Sigmoid colon (tissue), 7 donors: Measurements from ENCODE around the gene SBNO2. TPM values are rescaled to one million over a fixed set of nuclear protein-coding genes. Genes with fewer than 3 reads are reported as not detected.
"Not testable (repeated sequence)": the region's sequence is repeated elsewhere in the genome, so short reads cannot be mapped to it uniquely, and the experiment has no call there.

Experiments used
- DNase-seq: peaks from one replicate; pipeline ENCODE4 v3.0.0-alpha.2; 2019
- H3K27ac ChIP-seq, 4 donors: fragments of 200-600 bp; sonication (generic); one replicate each; pipeline ENCODE4 v1.5.1; 2016 to 2019; ENCODE audit warnings: mild to moderate bottlenecking in 1 of 4
- H3K27me3 ChIP-seq, 3 donors: fragments of 200-600 bp; sonication (generic); one replicate each; pipeline ENCODE4 v1.5.1; 2019; ENCODE audit warnings: mild to moderate bottlenecking in 1 of 3
- H3K36me3 ChIP-seq, 4 donors: fragments of 200-600 bp; sonication (generic); one replicate each; pipeline ENCODE4 v1.5.1; 2016 to 2019
- H3K4me1 ChIP-seq, 4 donors: fragments of 200-600 bp; sonication (generic); one replicate each; pipeline ENCODE4 v1.5.1; 2017 to 2019
- H3K4me3 ChIP-seq, 4 donors: fragments of 200-600 bp; sonication (generic); one replicate each; pipeline ENCODE4 v1.5.1; 2017 to 2019; ENCODE audit warnings: mild to moderate bottlenecking in 2 of 4, moderate library complexity in 1 of 4
- H3K9me3 ChIP-seq, 4 donors: fragments of 200-600 bp in 3 of 4; sonication (generic) in 3 of 4; one replicate each; pipeline versions ENCODE4 v1.5.1 to v1.6.1; 2013 to 2019
- EP300 ChIP-seq, 4 donors: sonication (generic); formaldehyde crosslinking; IDR thresholded peaks; one replicate each; pipeline ENCODE4 v1.6.1; 2017; ENCODE audit warnings: antibody characterized with exemption in 4 of 4
- POLR2A ChIP-seq, 2 donors: fragments of 450-650 bp; IDR thresholded peaks; one replicate each; pipeline ENCODE4 v1.6.1; 2016; ENCODE audit warnings: antibody characterized with exemption in 2 of 2, mild to moderate bottlenecking in 2 of 2, moderate library complexity in 2 of 2
- POLR2AphosphoS5 ChIP-seq, 4 donors: sonication (generic); formaldehyde crosslinking; IDR thresholded peaks; one replicate each; pipeline ENCODE4 v1.6.1; 2017; ENCODE audit warnings: antibody characterized with exemption in 4 of 4
- WGBS, 2 donors: extraction: QIAGEN DNeasy Blood & Tissue Kit; methylation state at CpG; one replicate each; pipeline ENCODE4 v1.1.7; 2013; 5-methylcytosine and 5-hydroxymethylcytosine counted together
- intact Hi-C: fragments of 100-400 bp; cut with DNase I; formaldehyde crosslinking; loops from one replicate; pipeline ENCODE4 v1.15.1; 2023
- polyA plus RNA-seq, 3 donors: library from polyadenylated mRNA; stranded (reverse); fragments of 200-250 nt; gene quantifications; one replicate each; pipeline ENCODE4 v1.2.3, GENCODE V29; 2013
- total RNA-seq, 4 donors: library from RNA; depleted of rRNA; stranded (reverse); fragments of >200 nt; gene quantifications; one replicate each; pipeline ENCODE4 v1.1.0, GENCODE V29; 2016
- TF ChIP-seq, protein P1 (sequence below), 4 experiments: fragments of 450-650 bp in 3 of 4; fragments of 200-600 bp in 1 of 4; IDR thresholded peaks; one replicate each; pipeline ENCODE4 v1.5.1; 2016 to 2019; ENCODE audit warnings: antibody characterized with exemption in 4 of 4, mild to moderate bottlenecking in 3 of 4, moderate library complexity in 2 of 4
- donor health status: healthy with polysubstance abuse.
- donor health status: Bipolar disorder and iron deficiency.
- donor health status: healthy.

Gene SBNO2
- total and polyA plus RNA-seq, 7 donors, result 6.8 to 91.9 (median 14.8) TPM

DNA sequence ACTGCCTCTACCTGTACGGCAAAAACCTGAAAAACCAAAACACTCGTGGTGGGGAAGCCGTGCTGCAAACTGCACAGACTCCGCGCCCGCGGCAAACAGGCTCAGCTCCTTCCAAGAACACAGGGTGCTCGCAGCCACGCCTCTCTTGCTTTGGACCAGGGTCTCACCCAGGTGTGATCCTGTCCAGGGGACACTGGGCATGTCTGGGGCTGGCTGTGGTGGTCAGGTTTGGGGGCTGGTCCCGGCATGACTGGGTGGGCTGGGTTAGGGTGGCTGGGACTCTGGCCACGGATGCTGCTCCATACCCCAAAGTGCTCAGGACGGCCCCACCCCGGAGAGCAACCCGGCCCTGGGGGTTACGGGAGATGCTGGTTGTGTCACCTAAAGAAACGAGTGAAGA lies 56.4 kb downstream of the SBNO2 start:
- Histone ChIP-seq H3K9me3 (no peaks in the 10 kb centered on the region), H3K4me3 (no peak overlapping the region), H3K27ac (no peak overlapping the region), H3K27me3 (no peaks in the 10 kb centered on the region), H3K36me3 (peaks cover 38 to 91% (median 65%) of the 10 kb centered on the region in 4 donors), H3K4me1 (peaks cover 0 to 18% (median 16%) of the 10 kb centered on the region in 4 donors)
- no peak for DNase-seq
- TF ChIP-seq POLR2AphosphoS5 (IDR thresholded peaks at IDR 0.05), result no peak
- TF ChIP-seq, protein P1, sequence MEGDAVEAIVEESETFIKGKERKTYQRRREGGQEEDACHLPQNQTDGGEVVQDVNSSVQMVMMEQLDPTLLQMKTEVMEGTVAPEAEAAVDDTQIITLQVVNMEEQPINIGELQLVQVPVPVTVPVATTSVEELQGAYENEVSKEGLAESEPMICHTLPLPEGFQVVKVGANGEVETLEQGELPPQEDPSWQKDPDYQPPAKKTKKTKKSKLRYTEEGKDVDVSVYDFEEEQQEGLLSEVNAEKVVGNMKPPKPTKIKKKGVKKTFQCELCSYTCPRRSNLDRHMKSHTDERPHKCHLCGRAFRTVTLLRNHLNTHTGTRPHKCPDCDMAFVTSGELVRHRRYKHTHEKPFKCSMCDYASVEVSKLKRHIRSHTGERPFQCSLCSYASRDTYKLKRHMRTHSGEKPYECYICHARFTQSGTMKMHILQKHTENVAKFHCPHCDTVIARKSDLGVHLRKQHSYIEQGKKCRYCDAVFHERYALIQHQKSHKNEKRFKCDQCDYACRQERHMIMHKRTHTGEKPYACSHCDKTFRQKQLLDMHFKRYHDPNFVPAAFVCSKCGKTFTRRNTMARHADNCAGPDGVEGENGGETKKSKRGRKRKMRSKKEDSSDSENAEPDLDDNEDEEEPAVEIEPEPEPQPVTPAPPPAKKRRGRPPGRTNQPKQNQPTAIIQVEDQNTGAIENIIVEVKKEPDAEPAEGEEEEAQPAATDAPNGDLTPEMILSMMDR (IDR thresholded peaks at IDR 0.05), result no peak
- intact Hi-C loops, result no loop called here
- WGBS, 2 donors, result 92 to 93% methylated on average over 16 of the region's 16 CpGs

DNA sequence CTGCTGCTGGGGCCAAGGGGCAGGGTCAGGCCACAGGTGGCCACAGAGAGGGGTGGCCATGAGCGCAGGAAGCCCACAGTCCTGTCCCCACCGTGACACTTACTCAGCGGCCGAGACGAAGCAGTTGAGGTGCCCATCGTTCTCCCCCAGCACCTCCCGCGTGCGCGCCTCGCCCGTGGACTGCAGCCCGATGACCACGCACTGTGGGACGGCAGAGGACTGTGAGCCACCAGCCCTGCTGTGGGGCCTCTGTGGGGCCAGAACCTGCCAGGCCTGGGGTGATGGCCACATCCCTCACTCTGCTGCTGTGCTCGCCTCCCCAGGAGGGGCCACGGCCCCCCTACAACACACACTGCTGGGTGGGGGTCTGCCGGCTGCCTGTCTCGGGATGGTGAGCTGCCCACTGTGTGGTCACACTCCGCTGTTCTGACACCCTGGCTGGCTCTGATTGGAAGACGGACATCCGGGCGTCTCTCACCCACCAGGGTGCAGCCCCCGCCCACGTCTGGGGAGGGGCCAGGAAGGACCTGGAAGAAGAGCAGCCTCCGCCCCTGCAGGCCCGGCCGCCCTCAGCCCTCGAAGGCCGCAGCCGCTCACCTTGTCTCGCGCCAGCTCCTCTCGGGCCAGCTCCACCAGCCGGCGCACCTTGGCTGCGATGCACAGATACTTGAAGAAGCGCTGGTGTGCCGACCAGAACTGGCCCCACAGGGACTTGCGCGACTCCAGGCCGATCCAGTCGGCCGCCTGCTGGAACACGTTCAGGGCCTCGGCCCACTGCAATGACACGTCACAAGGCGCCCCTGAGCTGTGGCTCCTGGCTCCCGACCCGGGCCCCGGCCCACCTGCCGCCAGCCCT lies 57.1 kb downstream of the SBNO2 start:
- Histone ChIP-seq H3K36me3 (peaks cover 30 to 91% (median 58%) of the 10 kb centered on the region in 4 donors), H3K9me3 (no peaks in the 10 kb centered on the region)
- WGBS, 2 donors, result 94% methylated on average over 52 of the region's 52 CpGs

DNA sequence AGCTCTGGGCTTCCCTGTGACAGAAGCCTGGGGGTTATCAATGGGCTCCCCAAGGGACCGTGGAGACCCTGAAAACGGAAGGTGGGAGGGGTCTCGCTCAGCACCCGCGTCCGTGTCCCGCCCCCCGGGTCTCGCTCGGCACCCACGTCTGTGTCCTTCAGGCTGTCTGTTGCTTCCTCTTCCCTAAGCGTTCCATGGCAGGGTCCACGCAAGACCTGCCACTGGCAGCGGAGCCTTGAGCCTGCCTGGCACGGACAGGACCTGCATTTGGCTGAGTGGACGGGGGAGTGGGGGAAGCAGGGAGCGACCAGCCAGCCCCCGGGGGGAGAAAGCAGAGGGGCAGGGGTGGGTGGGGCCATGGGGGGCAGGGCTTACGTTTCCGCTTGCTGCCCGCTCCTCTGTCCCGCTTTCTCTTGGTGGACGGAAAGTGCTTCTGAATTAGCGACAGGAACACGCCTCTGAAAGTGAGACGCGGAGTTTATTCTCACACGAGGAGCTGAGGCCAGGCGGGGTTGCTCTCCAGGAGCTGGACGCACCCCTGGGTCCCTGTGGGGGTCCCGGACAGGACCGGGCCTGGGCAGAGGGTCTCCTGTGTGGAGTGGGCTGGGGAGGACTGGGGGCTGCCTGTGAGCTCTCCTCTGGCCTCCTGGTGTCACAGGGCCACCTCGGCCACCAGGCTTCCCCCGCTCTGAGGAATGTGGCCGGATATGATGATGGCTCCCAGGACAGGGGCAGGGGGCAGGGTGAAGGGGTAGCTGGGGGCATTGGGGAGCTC lies 58.2 kb downstream of the SBNO2 start:
- H3K9me3 ChIP-seq, result no peaks in the 10 kb centered on the region
- no peak for TF ChIP-seq POLR2A (IDR thresholded peaks at IDR 0.05)
- TF ChIP-seq, protein P1 (IDR thresholded peaks at IDR 0.05), result no peak
- H3K27me3 ChIP-seq, result no peaks in the 10 kb centered on the region
- no peak overlapping the region for H3K27ac ChIP-seq
- DNase-seq, result no peak
- intact Hi-C loops, result no loop called here
- H3K4me1 ChIP-seq, result peaks cover 0 to 28% (median 27%) of the 10 kb centered on the region in 4 donors
- H3K4me3 ChIP-seq, result no peak overlapping the region
- peaks cover 19 to 89% (median 50%) of the 10 kb centered on the region in 4 donors for H3K36me3 ChIP-seq
- WGBS, 2 donors, result 92% methylated on average over 35 of the region's 35 CpGs

More for the DNA sequence above, 57.1 kb downstream of the SBNO2 start:
- DNase-seq, result no peak
- H3K27ac ChIP-seq, result no peak overlapping the region
- intact Hi-C loops, result no loop called here
- no peak for TF ChIP-seq POLR2A (IDR thresholded peaks at IDR 0.05)
- TF ChIP-seq POLR2AphosphoS5 (IDR thresholded peaks at IDR 0.05), result no peak
- TF ChIP-seq EP300 (IDR thresholded peaks at IDR 0.05), result no peak
- TF ChIP-seq, protein P1 (IDR thresholded peaks at IDR 0.05), result no peak
- peaks cover 0 to 25% (median 23%) of the 10 kb centered on the region in 4 donors for H3K4me1 ChIP-seq
- H3K4me3 ChIP-seq, result no peak overlapping the region
- no peaks in the 10 kb centered on the region for H3K27me3 ChIP-seq

- H3K27me3 ChIP-seq, DNase-seq, H3K27ac ChIP-seq, H3K4me3 ChIP-seq, H3K9me3 ChIP-seq: not testable (repeated sequence)
- peaks cover 21 to 89% (median 47%) of the 10 kb centered on the region in 4 donors for H3K36me3 ChIP-seq
- 79 to 92% methylated on average over 9 of the region's 9 CpGs for WGBS, 2 donors
- peaks cover 0 to 28% (median 27%) of the 10 kb centered on the region in 4 donors for H3K4me1 ChIP-seq
- intact Hi-C loops, result loop anchor here (5.0 kb wide), 1 partner anchor 78 kb away; no protein-coding TSS in a partner anchor
These were observed 59.3 kb downstream of the SBNO2 start for GRCh38 chr19:1114728-1115127.

DNA sequence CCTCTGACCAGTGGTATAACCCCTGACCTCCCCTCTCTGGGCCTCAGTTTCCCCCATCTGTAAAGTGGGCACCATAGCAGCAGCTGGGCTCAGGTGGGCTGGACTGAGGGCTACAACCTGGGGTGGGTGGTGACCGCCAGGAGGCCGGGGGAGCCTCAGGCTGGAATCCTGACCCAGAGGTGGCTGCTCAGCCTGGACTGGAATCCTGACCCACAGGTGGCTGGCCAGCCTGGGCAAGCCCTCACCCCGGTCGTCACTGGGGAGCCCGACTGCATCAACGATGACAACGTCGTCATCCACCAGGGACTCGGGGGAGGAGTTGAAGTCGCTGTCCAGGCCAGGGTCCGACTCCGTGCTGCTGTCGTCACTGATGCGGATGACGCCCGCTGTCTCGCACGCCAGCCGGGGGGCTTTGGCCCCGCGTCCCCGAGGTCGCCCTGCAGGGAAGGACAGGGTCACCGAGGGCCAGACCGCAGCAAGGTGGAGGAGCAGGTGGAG lies 60.0 kb downstream of the SBNO2 start:
- no peaks in the 10 kb centered on the region for H3K27me3 ChIP-seq
- no peaks in the 10 kb centered on the region for H3K9me3 ChIP-seq
- TF ChIP-seq POLR2AphosphoS5 (IDR thresholded peaks at IDR 0.05) (no peak), POLR2A (IDR thresholded peaks at IDR 0.05) (no peak), EP300 (IDR thresholded peaks at IDR 0.05) (no peak)
- TF ChIP-seq, protein P1 (IDR thresholded peaks at IDR 0.05), result no peak
- WGBS, 2 donors, result 93 to 94% methylated on average over 25 of the region's 25 CpGs
- DNase-seq, result no peak
- peak overlapping the region; percentile 80 to 85 (median 82) for H3K27ac ChIP-seq
- peaks cover 27 to 89% (median 47%) of the 10 kb centered on the region in 4 donors for H3K36me3 ChIP-seq
- intact Hi-C loops, result loop anchor here (1.0 to 5.0 kb wide), 3 partner anchors 59 to 126 kb away; no protein-coding TSS in a partner anchor
- H3K4me3 ChIP-seq, result no peak overlapping the region
- peaks cover 0 to 28% (median 27%) of the 10 kb centered on the region in 4 donors for H3K4me1 ChIP-seq
